Erythroblast (primary cell): ENCODE results near the gene PGM3.

Experiments used
- GATA1 ChIP-seq: IDR thresholded peaks from 2 replicates; pipeline ENCODE4 v1.6.1; 2011; ENCODE audit warnings: low read depth, mild to moderate bottlenecking, control low read depth, low read length, moderate library complexity
- POLR2A ChIP-seq: IDR thresholded peaks from 2 replicates; pipeline ENCODE4 v1.6.1; 2011; ENCODE audit warnings: mild to moderate bottlenecking, low read length

DNA sequence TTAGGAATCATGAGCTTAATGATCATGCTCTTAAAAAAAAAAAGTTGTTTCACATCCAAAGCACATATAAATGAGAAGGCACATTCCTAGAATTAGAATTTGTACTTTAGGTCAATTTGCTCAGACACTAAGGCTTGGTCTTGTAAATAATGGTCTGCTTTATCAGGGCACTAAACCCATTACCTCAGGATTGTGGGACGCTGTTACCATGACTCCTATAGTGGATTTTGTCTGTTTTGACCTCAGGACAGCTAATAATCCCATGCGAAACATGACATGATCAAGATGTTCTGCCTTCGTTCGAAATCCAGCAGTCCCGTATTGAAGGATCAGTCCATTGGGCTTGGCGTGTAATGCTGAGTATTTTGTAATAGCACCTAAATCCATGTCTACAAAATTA is 2.4 kb downstream of the PGM3 start:
- TF ChIP-seq POLR2A (no peak), GATA1 (no peak)
